ENCODE data around the gene CTIF. TPM values are rescaled to one million over a fixed set of nuclear protein-coding genes. Genes with fewer than 3 reads are reported as not detected.

Gene CTIF
- total RNA-seq, 4 donors from 2014 or later: 29.0 to 61.5 (median 37.7) TPM

- no peaks in the 10 kb centered on the region for H3K27me3 ChIP-seq
- DNase-seq (ENCODE audit: low spot score in 2 of 2): no peak
- no peak overlapping the region for H3K4me3 ChIP-seq
- no peaks in the 10 kb centered on the region for H3K4me1 ChIP-seq
- H3K9me3 ChIP-seq: no peaks in the 10 kb centered on the region
- 88% methylated on average over 17 of the region's 17 CpGs for WGBS
- no peaks in the 10 kb centered on the region for H3K36me3 ChIP-seq
- no peak for TF ChIP-seq EP300 (IDR thresholded peaks at IDR 0.05)
- TF ChIP-seq POLR2A (IDR thresholded peaks at IDR 0.05): no peak
- TF ChIP-seq POLR2AphosphoS5 (IDR thresholded peaks at IDR 0.05): no peak
- no peak for TF ChIP-seq CTCF (IDR thresholded peaks at IDR 0.05)
- no peak overlapping the region for H3K27ac ChIP-seq
Observed at GRCh38 chr18:48910972-48911545, 372.2 kb downstream of the CTIF start.

Other genes with a start within 250 kb of the CTIF start
- 10 to 100 TPM; 26.0 to 50.6 (median 46.2) TPM for gene ZBTB7C, start 129.6 kb upstream of the CTIF start, total RNA-seq